ENCODE data around the gene RSRC2. TPM values are rescaled to one million over a fixed set of nuclear protein-coding genes. Genes with fewer than 3 reads are reported as not detected.
"Not testable (repeated sequence)": the region's sequence is repeated elsewhere in the genome, so short reads cannot be mapped to it uniquely, and the experiment has no call there.

Gene RSRC2
- total RNA-seq, 1 donor from 2014 or later, result 124 TPM

- Mint-ChIP-seq H3K4me1 (ENCODE audit: low read depth) (no peaks in the 10 kb centered on the region), H3K4me3 (ENCODE audit: low read depth) (no peak overlapping the region), H3K36me3 (ENCODE audit: insufficient read depth) (peaks cover 31% of the 10 kb centered on the region), H3K9me3 (ENCODE audit: low read depth) (no peaks in the 10 kb centered on the region), H3K27ac (no peak overlapping the region), H3K27me3 (no peaks in the 10 kb centered on the region)
- DNase-seq (ENCODE audit: low spot score, unreplicated experiment), result no peak
- TF ChIP-seq CTCF (IDR thresholded peaks at IDR 0.05; ENCODE audit: unreplicated experiment), result no peak
These were observed 44.9 kb downstream of the RSRC2 start for GRCh38 chr12:122481861-122482260.

GRCh38 chr12:122480753-122481152 lies 46.0 kb downstream of the RSRC2 start:
- H3K9me3 Mint-ChIP-seq (ENCODE audit: low read depth), result no peaks in the 10 kb centered on the region
- no peak for TF ChIP-seq CTCF (IDR thresholded peaks at IDR 0.05; ENCODE audit: unreplicated experiment)
- no peak for DNase-seq (ENCODE audit: low spot score, unreplicated experiment)
- no peaks in the 10 kb centered on the region for H3K4me1 Mint-ChIP-seq (ENCODE audit: low read depth)
- H3K27me3 Mint-ChIP-seq, result no peaks in the 10 kb centered on the region
- no peak overlapping the region for H3K4me3 Mint-ChIP-seq (ENCODE audit: low read depth)
- peaks cover 34% of the 10 kb centered on the region for H3K36me3 Mint-ChIP-seq (ENCODE audit: insufficient read depth)
- H3K27ac Mint-ChIP-seq, result no peak overlapping the region

GRCh38 chr12:122474324-122474716 lies 52.4 kb downstream of the RSRC2 start:
- peaks cover 27% of the 10 kb centered on the region for H3K36me3 Mint-ChIP-seq (ENCODE audit: insufficient read depth)
- peaks cover 4% of the 10 kb centered on the region for H3K4me1 Mint-ChIP-seq (ENCODE audit: low read depth)
- no peak for DNase-seq (ENCODE audit: low spot score, unreplicated experiment)
- H3K27me3 Mint-ChIP-seq, result no peaks in the 10 kb centered on the region
- no peak overlapping the region for H3K27ac Mint-ChIP-seq
- no peak for TF ChIP-seq CTCF (IDR thresholded peaks at IDR 0.05; ENCODE audit: unreplicated experiment)
- H3K4me3 Mint-ChIP-seq (ENCODE audit: low read depth), result no peak overlapping the region
- H3K9me3 Mint-ChIP-seq (ENCODE audit: low read depth), result no peaks in the 10 kb centered on the region

- no peaks in the 10 kb centered on the region for H3K9me3 Mint-ChIP-seq (ENCODE audit: low read depth)
- H3K27ac Mint-ChIP-seq, result no peak overlapping the region
- TF ChIP-seq CTCF (IDR thresholded peaks at IDR 0.05; ENCODE audit: unreplicated experiment), result no peak
- H3K27me3 Mint-ChIP-seq, result no peaks in the 10 kb centered on the region
- no peak overlapping the region for H3K4me3 Mint-ChIP-seq (ENCODE audit: low read depth)
- H3K4me1 Mint-ChIP-seq (ENCODE audit: low read depth), result peaks cover 4% of the 10 kb centered on the region
- H3K36me3 Mint-ChIP-seq (ENCODE audit: insufficient read depth), result peaks cover 26% of the 10 kb centered on the region
- no peak for DNase-seq (ENCODE audit: low spot score, unreplicated experiment)
These were observed 53.0 kb downstream of the RSRC2 start for GRCh38 chr12:122473543-122474323.

GRCh38 chr12:122471324-122472226 lies 55.2 kb downstream of the RSRC2 start:
- Mint-ChIP-seq H3K4me1 (ENCODE audit: low read depth) (peaks cover 8% of the 10 kb centered on the region), H3K27me3 (no peaks in the 10 kb centered on the region), H3K36me3 (ENCODE audit: insufficient read depth) (peaks cover 16% of the 10 kb centered on the region), H3K4me3 (ENCODE audit: low read depth) (no peak overlapping the region), H3K9me3 (ENCODE audit: low read depth) (no peaks in the 10 kb centered on the region), H3K27ac (peak overlapping the region; percentile 43)
- no peak for DNase-seq (ENCODE audit: low spot score, unreplicated experiment)
- peak; percentile 80 for TF ChIP-seq CTCF (IDR thresholded peaks at IDR 0.05; ENCODE audit: unreplicated experiment)

GRCh38 chr12:122470576-122470975 lies 56.2 kb downstream of the RSRC2 start:
- not testable (repeated sequence) for H3K9me3 Mint-ChIP-seq (ENCODE audit: low read depth); H3K36me3 Mint-ChIP-seq (ENCODE audit: insufficient read depth); DNase-seq (ENCODE audit: low spot score, unreplicated experiment); H3K27me3 Mint-ChIP-seq; H3K27ac Mint-ChIP-seq; H3K4me1 Mint-ChIP-seq (ENCODE audit: low read depth); H3K4me3 Mint-ChIP-seq (ENCODE audit: low read depth)

GRCh38 chr12:122469856-122470255 lies 56.9 kb downstream of the RSRC2 start:
- not testable (repeated sequence) for H3K36me3 Mint-ChIP-seq (ENCODE audit: insufficient read depth); H3K27me3 Mint-ChIP-seq; H3K4me3 Mint-ChIP-seq (ENCODE audit: low read depth); H3K27ac Mint-ChIP-seq; H3K4me1 Mint-ChIP-seq (ENCODE audit: low read depth); H3K9me3 Mint-ChIP-seq (ENCODE audit: low read depth); DNase-seq (ENCODE audit: low spot score, unreplicated experiment)

Measured in progenitor cell of endocrine pancreas (in vitro differentiated cells).